CD8-positive, alpha-beta memory T cell (primary cell): Measurements from ENCODE around the gene SNX3. TPM values are rescaled to one million over a fixed set of nuclear protein-coding genes. Genes with fewer than 3 reads are reported as not detected.
A peak's percentile ranks its signal among the peaks of the same experiment; 100 is the strongest.

Experiments
- CTCF ChIA-PET: fragments of 350-600 bp; sonication (Branson Sonifier 250); formaldehyde crosslinking; loops from one replicate; lab custom pipeline; 2021; ENCODE audit warnings: antibody characterized with exemption; lab: Charles Lee
- POLR2A ChIA-PET: fragments of 350-600 bp; sonication (Branson Sonifier 250); formaldehyde crosslinking; loops from one replicate; lab custom pipeline; 2021; ENCODE audit warnings: antibody characterized with exemption; lab: Charles Lee
- DNase-seq, 5 donors: peaks; one replicate each; pipeline versions ENCODE4 v3.0.0 to v3.0.0-alpha.2; 2020 to 2022; ENCODE audit warnings: mixed read lengths in 1 of 5
- H3K27ac ChIP-seq: one replicate; pipeline ENCODE4 v1.7.0; 2013; ENCODE audit warnings: low read depth, mild to moderate bottlenecking, low read length, moderate library complexity
- H3K27me3 ChIP-seq: 2 replicates; pipeline ENCODE4 v1.7.0; 2013; ENCODE audit warnings: low read length, mild to moderate bottlenecking; ENCODE audit not compliant: insufficient read depth, poor library complexity, severe bottlenecking
- H3K36me3 ChIP-seq: 2 replicates; pipeline ENCODE4 v1.7.0; 2013; ENCODE audit warnings: mild to moderate bottlenecking, low read length, moderate library complexity; ENCODE audit not compliant: insufficient read depth
- H3K4me1 ChIP-seq: 2 replicates; pipeline ENCODE4 v1.7.0; 2013; ENCODE audit warnings: mild to moderate bottlenecking, low read length, moderate library complexity; ENCODE audit not compliant: insufficient read depth
- H3K4me3 ChIP-seq: 2 replicates; pipeline ENCODE4 v1.7.0; 2013; ENCODE audit warnings: mild to moderate bottlenecking, low read length
- H3K9me3 ChIP-seq: 2 replicates; pipeline ENCODE4 v1.7.0; 2013; ENCODE audit warnings: mild to moderate bottlenecking, low read length
- H3K27ac Mint-ChIP-seq, 8 donors: one replicate each; pipeline ENCODE4 v1.8.0; 2020 to 2021; ENCODE audit warnings: mixed read lengths in 8 of 8, mild to moderate bottlenecking in 6 of 8, inconsistent platforms in 3 of 8, moderate library complexity in 3 of 8
- H3K27me3 Mint-ChIP-seq, 2 donors: one replicate each; pipeline ENCODE4 v1.8.0; 2020 to 2021; ENCODE audit warnings: mixed read lengths in 2 of 2, mild to moderate bottlenecking in 1 of 2, moderate library complexity in 1 of 2
- H3K36me3 Mint-ChIP-seq, 3 donors: one replicate each; pipeline ENCODE4 v1.8.0; 2020 to 2021; ENCODE audit warnings: mixed read lengths in 3 of 3, inconsistent platforms in 1 of 3, mild to moderate bottlenecking in 1 of 3
- H3K4me1 Mint-ChIP-seq, 3 donors: one replicate each; pipeline ENCODE4 v1.8.0; 2020 to 2021; ENCODE audit warnings: mixed read lengths in 3 of 3, inconsistent platforms in 1 of 3, mild to moderate bottlenecking in 1 of 3
- H3K4me3 Mint-ChIP-seq, 7 donors: one replicate each; pipeline ENCODE4 v1.8.0; 2020 to 2021; ENCODE audit warnings: mixed read lengths in 7 of 7, mild to moderate bottlenecking in 6 of 7, moderate library complexity in 4 of 7, inconsistent platforms in 2 of 7
- H3K9me3 Mint-ChIP-seq, 5 donors: one replicate each; pipeline ENCODE4 v1.8.0; 2020 to 2022; ENCODE audit warnings: mixed read lengths in 5 of 5, mild to moderate bottlenecking in 3 of 5, moderate library complexity in 2 of 5, inconsistent platforms in 1 of 5
- polyA plus RNA-seq: library from polyadenylated mRNA; unstranded; fragments of 300-500 nt; fragmentation: Illumina TruSeq; gene quantifications from one replicate; pipeline ENCODE4 v1.2.3, GENCODE V29; 2021
- total RNA-seq, 2 experiments: library from RNA; stranded (reverse); gene quantifications; one replicate each; pipeline ENCODE4 v1.2.3, GENCODE V29; 2021

Gene SNX3
- total and polyA plus RNA-seq, 3 experiments from 2014 or later = 75.8 to 192 (median 76.4) TPM

DNA sequence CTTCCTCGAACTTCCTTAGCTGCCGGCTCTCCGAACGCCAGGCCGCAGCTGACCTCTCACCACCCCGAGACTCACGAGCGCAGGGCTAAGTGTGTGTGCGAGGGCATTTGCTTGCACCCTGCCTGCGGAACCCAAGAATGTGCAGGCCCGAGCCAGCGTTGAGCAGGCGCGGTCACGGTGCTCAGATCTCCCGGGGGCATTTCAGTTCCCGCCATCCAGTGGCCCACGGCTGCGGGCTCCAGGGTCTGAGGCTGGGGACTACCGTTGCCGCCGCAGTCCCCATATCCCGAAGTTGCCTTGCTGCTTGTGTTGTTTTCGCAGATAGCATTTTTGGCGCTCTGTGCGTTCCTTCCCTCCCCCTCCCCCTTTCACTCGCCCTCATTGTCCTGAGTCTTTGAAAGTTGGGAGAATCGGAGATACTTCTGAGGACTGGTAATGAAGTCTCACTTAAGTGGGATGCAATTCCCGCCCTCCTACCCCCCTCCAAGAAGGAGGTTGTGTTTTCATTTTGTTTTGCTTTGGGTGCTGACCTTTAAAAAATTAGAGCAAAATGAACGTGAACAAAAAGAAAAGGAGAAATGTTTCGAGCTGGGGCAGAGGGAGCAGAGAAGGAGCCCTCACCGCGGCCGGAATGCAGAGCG, 93.3 kb downstream of the SNX3 start:
- CTCF ChIA-PET = interaction anchor here (1.0 kb wide), 1 partner anchor 9 kb away, joined by 3 read pairs; no protein-coding TSS in a partner anchor
- H3K4me3 Mint-ChIP-seq = peak overlapping the region; percentile 24 to 79 (median 61)

DNA sequence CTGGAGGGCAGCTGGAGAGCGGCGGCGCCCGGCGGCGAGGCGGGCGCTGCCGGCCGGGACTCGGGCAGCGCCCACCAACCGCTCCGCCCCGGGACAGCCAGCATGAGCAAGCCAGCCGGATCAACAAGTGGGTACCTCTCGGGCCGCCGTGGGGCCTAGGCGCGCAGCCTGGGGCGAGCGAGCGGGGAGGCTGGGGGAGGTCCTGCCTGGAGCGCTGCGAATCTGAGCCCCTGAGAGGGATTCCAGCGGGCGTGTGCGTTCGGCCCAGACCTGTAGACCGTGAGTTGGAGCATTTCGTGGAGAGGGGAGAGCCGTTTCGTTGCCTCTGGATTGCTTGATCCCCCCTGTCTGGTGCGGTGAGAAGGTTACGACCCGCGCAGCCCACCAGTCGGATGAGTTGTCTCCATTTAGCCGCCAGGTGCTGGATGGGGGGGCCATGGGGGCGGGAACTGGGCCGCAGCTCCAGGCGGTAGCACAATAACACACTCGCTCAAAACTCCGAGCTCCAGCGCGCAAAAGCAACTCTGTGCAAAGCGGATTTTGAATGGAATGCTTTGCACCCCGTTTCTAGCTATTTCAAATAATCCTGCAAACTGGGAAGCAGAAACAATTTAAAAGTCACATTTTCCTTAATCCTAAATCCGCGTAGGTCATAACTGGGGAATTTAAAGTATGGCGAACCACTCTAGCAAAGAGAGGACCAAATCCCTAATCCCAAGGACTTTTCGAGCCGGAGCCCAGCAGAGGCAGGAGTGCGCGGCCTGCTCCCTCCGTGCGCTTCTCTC, 94.0 kb downstream of the SNX3 start:
- no peaks in the 10 kb centered on the region for H3K9me3 Mint-ChIP-seq
- H3K27ac Mint-ChIP-seq = peak overlapping the region in 1 of 8 donors; percentile 23
- peaks cover 39 to 67% (median 51%) of the 10 kb centered on the region in 3 donors for H3K4me1 Mint-ChIP-seq
- peaks cover 67 to 89% of the 10 kb centered on the region in 2 donors for H3K27me3 Mint-ChIP-seq
- H3K4me3 Mint-ChIP-seq = peak overlapping the region in 6 of 7 donors; percentile 3 to 72 (median 58)
- Histone ChIP-seq H3K4me3 (no peak overlapping the region), H3K27ac (no peak overlapping the region), H3K4me1 (peaks cover 29% of the 10 kb centered on the region), H3K27me3 (peaks cover 75% of the 10 kb centered on the region), H3K36me3 (no peaks in the 10 kb centered on the region), H3K9me3 (no peaks in the 10 kb centered on the region)
- ChIA-PET CTCF (interaction anchor here (1.0 kb wide), 1 partner anchor 9 kb away, joined by 3 read pairs; no protein-coding TSS in a partner anchor), POLR2A (no interaction called here)
- H3K36me3 Mint-ChIP-seq = no peaks in the 10 kb centered on the region
- no peak for DNase-seq

More for the DNA sequence above, 93.3 kb downstream of the SNX3 start:
- no peak for DNase-seq
- Mint-ChIP-seq H3K36me3 (no peaks in the 10 kb centered on the region), H3K27me3 (peaks cover 71 to 89% of the 10 kb centered on the region in 2 donors), H3K4me1 (peaks cover 39 to 67% (median 51%) of the 10 kb centered on the region in 3 donors), H3K9me3 (no peaks in the 10 kb centered on the region), H3K27ac (peak overlapping the region in 1 of 8 donors; percentile 23)
- POLR2A ChIA-PET = no interaction called here
- Histone ChIP-seq H3K4me3 (no peak overlapping the region), H3K4me1 (peaks cover 29% of the 10 kb centered on the region), H3K36me3 (no peaks in the 10 kb centered on the region), H3K9me3 (no peaks in the 10 kb centered on the region), H3K27ac (no peak overlapping the region), H3K27me3 (peaks cover 81% of the 10 kb centered on the region)

DNA sequence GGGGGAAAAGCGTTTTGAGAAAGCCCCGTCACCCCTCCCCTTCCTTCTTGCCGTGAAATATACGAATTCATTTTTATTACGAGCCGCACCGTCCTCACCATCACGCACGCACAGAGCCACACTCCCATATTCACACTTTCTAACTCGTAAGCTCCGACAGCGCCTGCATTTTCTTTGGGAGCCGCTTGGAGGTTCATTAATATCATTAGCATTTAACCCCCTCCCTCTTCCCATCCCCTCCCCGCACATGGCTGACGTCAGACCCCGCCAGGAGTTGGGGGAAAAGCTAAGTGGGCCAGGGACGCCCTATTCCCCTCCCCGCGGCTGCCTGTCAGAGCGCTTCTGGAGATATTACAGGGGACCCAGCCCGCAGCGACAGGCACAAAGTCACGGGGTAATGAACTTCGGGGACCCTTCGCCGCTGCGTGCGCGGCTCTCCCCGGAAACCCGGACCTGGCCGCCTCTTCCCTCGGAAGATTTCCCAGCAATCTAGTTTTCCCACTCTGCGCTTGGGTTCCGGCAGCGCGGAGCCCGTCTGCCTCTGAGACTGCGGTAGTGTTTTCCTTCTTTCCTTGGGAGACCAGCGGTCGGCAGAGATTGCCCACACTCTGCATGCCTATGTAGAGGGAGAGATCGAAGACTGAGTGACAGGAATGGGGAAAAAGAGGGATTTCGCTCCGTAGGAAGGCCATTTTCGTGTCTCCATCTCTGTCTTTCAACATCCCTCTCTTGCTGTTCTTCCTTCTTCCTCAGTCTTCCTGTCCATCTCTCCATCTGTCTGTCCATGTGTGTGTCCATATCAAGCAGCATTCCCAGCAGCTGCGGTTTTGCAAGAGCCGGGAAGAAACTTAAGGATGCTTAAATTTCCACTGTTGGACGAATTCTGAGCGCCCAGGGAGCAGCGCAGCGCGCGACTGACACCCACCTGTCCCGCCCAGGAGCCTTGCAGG, 94.9 kb downstream of the SNX3 start, which contains the start of gene NR2E1:
Gene NR2E1, plus strand, starts transcription at position 309 of the 950 bp plus-strand sequence. CDS start 744 bp downstream, outside the sequence.
- H3K27ac ChIP-seq = no peak within 1 kb of the TSS
- no peaks in the 10 kb centered on the region for H3K9me3 ChIP-seq
- ChIA-PET CTCF (no interaction called here), POLR2A (no interaction called here)
- Mint-ChIP-seq H3K27me3 (peaks cover 67 to 89% of the 10 kb centered on the region in 2 donors), H3K27ac (peak within 1 kb of the TSS in 1 of 8 donors; percentile 35), H3K36me3 (no peaks in the 10 kb centered on the region), H3K4me1 (peaks cover 37 to 62% (median 46%) of the 10 kb centered on the region in 3 donors), H3K9me3 (no peaks in the 10 kb centered on the region), H3K4me3 (peak within 1 kb of the TSS in 5 of 7 donors; percentile 15 to 70 (median 54))
- H3K4me3 ChIP-seq = no peak within 1 kb of the TSS
- H3K36me3 ChIP-seq = no peaks in the 10 kb centered on the region
- peaks cover 76% of the 10 kb centered on the region for H3K27me3 ChIP-seq
- DNase-seq = no peak
- H3K4me1 ChIP-seq = peaks cover 29% of the 10 kb centered on the region

DNA sequence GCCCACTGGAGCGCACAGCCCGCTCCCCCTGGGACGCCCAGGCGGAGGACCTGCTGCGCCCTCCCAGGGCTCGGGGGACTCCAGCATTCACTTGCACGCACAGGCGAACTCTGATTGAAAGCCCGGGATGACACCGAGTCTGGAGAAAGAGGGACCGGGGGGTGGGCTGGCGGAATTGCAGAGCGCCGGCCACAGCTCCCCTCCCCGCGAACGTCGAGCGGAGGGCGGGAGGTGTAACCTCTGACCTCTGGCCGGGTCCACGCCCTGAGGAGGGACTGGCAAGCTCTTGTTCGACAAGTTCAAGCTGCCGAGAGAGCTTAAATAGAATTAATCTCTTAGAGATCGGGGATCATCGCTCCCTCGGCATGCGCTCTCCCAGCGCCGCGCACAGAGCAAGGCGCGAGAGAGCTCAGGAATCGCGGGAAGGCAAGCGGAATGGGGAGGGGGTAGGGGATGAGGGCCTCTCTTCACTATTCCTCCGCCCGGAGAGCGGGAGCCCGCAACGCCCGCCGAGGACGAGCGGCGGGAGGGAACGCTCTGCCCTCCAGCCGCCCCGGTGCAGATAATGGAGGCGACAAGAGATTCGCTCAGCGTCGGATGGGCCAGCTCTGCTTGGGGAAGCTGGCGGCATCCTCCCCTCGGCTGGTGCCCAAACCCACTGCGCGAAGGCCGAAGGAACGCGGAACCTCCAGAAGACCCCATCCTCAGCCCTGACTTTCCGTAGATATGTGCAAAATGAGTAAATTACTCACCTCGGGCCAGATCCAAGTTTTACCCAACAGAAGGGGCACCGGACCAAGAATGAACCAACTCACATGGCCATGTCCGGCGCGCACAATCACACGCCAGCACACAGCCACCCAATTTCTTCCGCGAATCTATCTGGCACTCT, 95.8 kb downstream of the SNX3 start:
- H3K36me3 Mint-ChIP-seq = no peaks in the 10 kb centered on the region
- H3K4me3 Mint-ChIP-seq = peak overlapping the region in 4 of 7 donors; percentile 1 to 54 (median 38)
- Histone ChIP-seq H3K27ac (no peak overlapping the region), H3K4me1 (peaks cover 29% of the 10 kb centered on the region), H3K4me3 (no peak overlapping the region), H3K27me3 (peaks cover 67% of the 10 kb centered on the region), H3K9me3 (no peaks in the 10 kb centered on the region), H3K36me3 (no peaks in the 10 kb centered on the region)
- ChIA-PET CTCF (no interaction called here), POLR2A (no interaction called here)
- H3K27me3 Mint-ChIP-seq = peaks cover 64 to 91% of the 10 kb centered on the region in 2 donors
- peaks cover 32 to 58% (median 43%) of the 10 kb centered on the region in 3 donors for H3K4me1 Mint-ChIP-seq
- H3K9me3 Mint-ChIP-seq = no peaks in the 10 kb centered on the region
- no peak for DNase-seq
- H3K27ac Mint-ChIP-seq = peak overlapping the region in 1 of 8 donors; percentile 35

GRCh38 chr6:108164543-108164814, 96.4 kb downstream of the SNX3 start:
- ChIA-PET CTCF (no interaction called here), POLR2A (no interaction called here)
- Mint-ChIP-seq H3K27me3 (peaks cover 65 to 92% of the 10 kb centered on the region in 2 donors), H3K4me1 (peaks cover 32 to 53% (median 43%) of the 10 kb centered on the region in 3 donors), H3K4me3 (peak overlapping the region in 1 of 7 donors; percentile 51), H3K27ac (no peak overlapping the region), H3K36me3 (no peaks in the 10 kb centered on the region), H3K9me3 (no peaks in the 10 kb centered on the region)
- H3K4me1 ChIP-seq = peaks cover 26% of the 10 kb centered on the region
- no peak overlapping the region for H3K4me3 ChIP-seq
- no peak for DNase-seq
- no peak overlapping the region for H3K27ac ChIP-seq
- no peaks in the 10 kb centered on the region for H3K36me3 ChIP-seq
- no peaks in the 10 kb centered on the region for H3K9me3 ChIP-seq
- H3K27me3 ChIP-seq = peaks cover 67% of the 10 kb centered on the region

DNA sequence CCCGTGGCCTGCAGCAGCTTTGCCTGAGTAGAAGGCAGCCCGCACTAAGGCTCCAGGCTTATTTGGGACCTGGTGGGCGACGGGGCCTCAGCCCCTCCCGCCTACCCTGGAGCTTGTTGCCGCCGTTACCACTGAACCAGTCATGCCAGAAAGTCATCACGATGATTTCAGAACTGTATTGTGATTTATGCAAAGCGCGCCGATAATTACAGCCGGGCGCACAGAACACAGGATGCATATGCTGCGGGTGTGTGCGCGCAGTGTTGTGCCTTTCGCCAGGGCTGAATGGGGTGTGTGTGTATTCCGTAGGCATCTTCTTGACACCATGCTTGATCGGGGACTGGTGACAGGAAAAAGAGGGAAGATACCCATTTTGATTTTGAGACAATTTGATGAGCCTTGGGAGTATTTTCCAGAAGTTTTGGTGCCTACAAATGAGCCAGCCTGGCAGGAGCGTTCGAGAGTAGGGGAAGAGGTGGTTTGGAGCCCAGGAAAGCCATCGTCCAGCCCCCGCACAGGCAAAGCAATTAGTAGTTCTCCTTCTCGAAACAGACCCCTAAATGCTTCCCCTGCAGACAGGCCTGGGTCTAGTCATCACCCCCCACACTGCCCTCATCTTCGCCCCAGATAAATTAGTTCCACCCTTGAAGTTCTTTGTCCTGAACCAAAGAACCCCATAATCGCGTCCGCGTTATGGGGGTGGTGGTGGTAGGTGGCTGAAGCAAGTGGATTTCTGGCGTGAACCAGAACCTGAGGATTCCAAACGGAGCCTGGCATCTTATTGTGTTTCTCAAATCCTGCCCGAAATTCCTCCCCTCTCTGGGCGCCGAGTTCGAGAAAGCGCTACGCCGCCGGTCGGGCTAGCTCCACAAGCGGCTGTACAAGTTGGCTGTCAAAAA, 96.9 kb downstream of the SNX3 start:
- Mint-ChIP-seq H3K4me1 (peaks cover 27 to 47% (median 37%) of the 10 kb centered on the region in 3 donors), H3K36me3 (no peaks in the 10 kb centered on the region), H3K27me3 (peaks cover 64 to 92% of the 10 kb centered on the region in 2 donors), H3K4me3 (peak overlapping the region in 4 of 7 donors; percentile 20 to 51 (median 30)), H3K9me3 (no peaks in the 10 kb centered on the region), H3K27ac (peak overlapping the region in 1 of 8 donors; percentile 43)
- CTCF ChIA-PET = no interaction called here
- no peak overlapping the region for H3K27ac ChIP-seq
- H3K4me1 ChIP-seq = peaks cover 21% of the 10 kb centered on the region
- POLR2A ChIA-PET = no interaction called here
- no peaks in the 10 kb centered on the region for H3K9me3 ChIP-seq
- DNase-seq = no peak
- peaks cover 66% of the 10 kb centered on the region for H3K27me3 ChIP-seq
- no peak overlapping the region for H3K4me3 ChIP-seq
- H3K36me3 ChIP-seq = no peaks in the 10 kb centered on the region
